SK-N-SH (cell line): ENCODE results near the gene DBNDD2. TPM values are rescaled to one million over a fixed set of nuclear protein-coding genes. Genes with fewer than 3 reads are reported as not detected.
A peak's percentile ranks its signal among the peaks of the same experiment; 100 is the strongest.

Experiments
- CTCF ChIA-PET: fragments of 300-600, 350-600 bp; formaldehyde crosslinking; extraction: SDS; loops from one replicate; lab custom pipeline; 2021; lab: Yijun Ruan, JAX
- POLR2A ChIA-PET: fragments of 350-600 bp; sonication (Branson Sonifier 250); formaldehyde crosslinking; extraction: SDS; loops from one replicate; lab custom pipeline; 2020; ENCODE audit warnings: antibody characterized with exemption, inconsistent platforms; lab: Yijun Ruan, JAX
- DNase-seq: peaks from one replicate; pipeline ENCODE4 v3.0.0; 2012
- H2AFZ ChIP-seq: fragments of 200-600 bp; sonication (generic); 2 replicates; pipeline ENCODE4 v1.8.1; 2016; ENCODE audit warnings: antibody characterized with exemption, mild to moderate bottlenecking, low read depth
- H3F3A ChIP-seq: fragments of 200-600 bp; sonication (generic); replicated peaks from 2 replicates; pipeline ENCODE3; 2016; ENCODE audit warnings: antibody characterized with exemption, mild to moderate bottlenecking; ENCODE audit not compliant: insufficient read depth
- H3K27ac ChIP-seq, 2 experiments: fragments of 200-500 bp in 1 of 2; fragments of 200-600 bp in 1 of 2; sonication (Bioruptor generic) in 1 of 2; sonication (generic), shearing (Covaris generic) in 1 of 2; 2 replicates each; pipeline versions ENCODE4 v1.5.1 to v1.6.1; 2014 to 2016; ENCODE audit warnings: low read depth in 2 of 2, inconsistent platforms in 1 of 2, low read length in 1 of 2, mild to moderate bottlenecking in 1 of 2, mixed read lengths in 1 of 2
- H3K27me3 ChIP-seq: fragments of 200-600 bp; sonication (generic), shearing (Covaris generic); 2 replicates; pipeline ENCODE4 v1.6.1; 2016; ENCODE audit warnings: mixed run types; ENCODE audit not compliant: insufficient read depth
- H3K36me3 ChIP-seq, 2 experiments: fragments of 200-500 bp in 1 of 2; fragments of 200-600 bp in 1 of 2; sonication (Bioruptor generic) in 1 of 2; sonication (generic) in 1 of 2; replicated peaks in 1 of 2; 2 replicates each; pipeline versions ENCODE3 to v1.5.1; 2014 to 2016; ENCODE audit warnings: low read length in 1 of 2, mild to moderate bottlenecking in 1 of 2; ENCODE audit not compliant: insufficient read depth in 2 of 2, control insufficient read depth in 1 of 2
- H3K4me1 ChIP-seq, 2 experiments: fragments of 200-500 bp in 1 of 2; fragments of 200-600 bp in 1 of 2; sonication (Bioruptor generic) in 1 of 2; sonication (generic), shearing (Covaris generic) in 1 of 2; 2 replicates each; pipeline versions ENCODE4 v1.5.1 to v1.6.1; 2014 to 2016; ENCODE audit warnings: low read depth in 1 of 2, low read length in 1 of 2, mixed run types in 1 of 2; ENCODE audit not compliant: insufficient read depth in 2 of 2, control insufficient read depth in 1 of 2
- H3K4me2 ChIP-seq: fragments of 200-600 bp; sonication (generic), shearing (Covaris generic); 2 replicates; pipeline ENCODE4 v1.6.1; 2017; ENCODE audit warnings: mixed run types
- H3K4me3 ChIP-seq, 2 experiments: fragments of 200-500 bp in 1 of 2; fragments of 200-600 bp in 1 of 2; sonication (Bioruptor generic) in 1 of 2; sonication (generic), shearing (Covaris generic) in 1 of 2; 2 replicates each; pipeline versions ENCODE4 v1.5.1 to v1.8.1; 2014 to 2016; ENCODE audit warnings: low read depth in 2 of 2, inconsistent platforms in 1 of 2, low read length in 1 of 2, mild to moderate bottlenecking in 1 of 2, mixed read lengths in 1 of 2, moderate library complexity in 1 of 2
- H3K79me2 ChIP-seq: fragments of 200-600 bp; sonication (generic); 2 replicates; pipeline ENCODE4 v1.8.1; 2017; ENCODE audit warnings: mild to moderate bottlenecking; ENCODE audit not compliant: insufficient read depth
- H3K9ac ChIP-seq: fragments of 200-600 bp; sonication (generic); 2 replicates; pipeline ENCODE4 v1.6.1; 2017; ENCODE audit warnings: mixed run types
- H3K9me2 ChIP-seq: fragments of 200-600 bp; sonication (generic); 2 replicates; pipeline ENCODE4 v1.6.1; 2017; ENCODE audit warnings: mixed run types
- H3K9me3 ChIP-seq: fragments of 200-600 bp; sonication (generic); 2 replicates; pipeline ENCODE4 v1.6.1; 2017; ENCODE audit warnings: mixed run types, mild to moderate bottlenecking, moderate library complexity
- H4K20me1 ChIP-seq: fragments of 200-600 bp; sonication (generic); 2 replicates; pipeline ENCODE4 v1.6.1; 2017; ENCODE audit warnings: mild to moderate bottlenecking, mixed run types; ENCODE audit not compliant: insufficient read depth
- CHD2 ChIP-seq: fragments of 150-350 bp; IDR thresholded peaks from 2 replicates; pipeline ENCODE4 v1.6.1; 2018; ENCODE audit warnings: low read length; ENCODE audit not compliant: partially characterized antibody
- EZH2phosphoT487 ChIP-seq: fragments of 200-600 bp; sonication (generic); IDR thresholded peaks from 2 replicates; pipeline ENCODE4 v1.6.1; 2017; ENCODE audit warnings: low read depth, mixed run types, mild to moderate bottlenecking, antibody characterized with exemption, moderate library complexity, borderline replicate concordance
- FOXM1 ChIP-seq: IDR thresholded peaks from 2 replicates; pipeline ENCODE4 v1.4.0; 2012; ENCODE audit warnings: low read depth, mild to moderate bottlenecking
- MAX ChIP-seq: IDR thresholded peaks from 2 replicates; pipeline ENCODE4 v1.4.0; 2012; ENCODE audit warnings: low read depth
- MXI1 ChIP-seq: IDR thresholded peaks from 2 replicates; pipeline ENCODE4 v1.6.1; 2012; ENCODE audit warnings: mild to moderate bottlenecking, low read depth, low read length, improper control_type of control experiment
- NRF1 ChIP-seq: IDR thresholded peaks from 2 replicates; pipeline ENCODE4 v1.6.1; 2012; ENCODE audit warnings: low read depth, mild to moderate bottlenecking, low read length
- PBX3 ChIP-seq: IDR thresholded peaks from 2 replicates; pipeline ENCODE4; 2012
- RFX5 ChIP-seq: IDR thresholded peaks from 2 replicates; pipeline ENCODE4 v1.6.1; 2012; ENCODE audit warnings: mild to moderate bottlenecking, improper control_type of control experiment, low read length
- SIN3A ChIP-seq: IDR thresholded peaks from 2 replicates; pipeline ENCODE4 v1.6.1; 2012; ENCODE audit warnings: low read depth, mild to moderate bottlenecking, low read length, moderate library complexity, borderline replicate concordance
- SMC3 ChIP-seq: IDR thresholded peaks from 2 replicates; pipeline ENCODE4 v1.6.1; 2012; ENCODE audit warnings: low read depth, low read length, improper control_type of control experiment
- TCF12 ChIP-seq: IDR thresholded peaks from 2 replicates; pipeline ENCODE4 v1.4.0; 2012
- TEAD4 ChIP-seq: IDR thresholded peaks from 2 replicates; pipeline ENCODE4 v1.4.0; 2012; ENCODE audit warnings: mild to moderate bottlenecking, borderline replicate concordance; ENCODE audit not compliant: insufficient read depth
- WGBS: methylation state at CpG from one replicate; pipeline ENCODE4 v1.1.6; 2017; ENCODE audit warnings: low lambda C conversion rate; 5-methylcytosine and 5-hydroxymethylcytosine counted together
- polyA plus RNA-seq, 3 experiments: library from polyadenylated mRNA; depleted of rRNA; stranded (reverse); fragments of >200 nt; gene quantifications; 2 replicates each; pipeline ENCODE4 v1.2.3, GENCODE V29; 2012

DBNDD2 gene
- polyA plus RNA-seq, 1 of the 3 experiments (the other 2 are of a cell fraction) = 22.4 TPM

- peak overlapping the region; percentile 25; the same call in 1 of the 2 replicates for H3K4me2 ChIP-seq
- H2AFZ ChIP-seq = no peak overlapping the region
- ChIA-PET CTCF (interaction anchor here (1.0 to 6.4 kb wide), 7 partner anchors 11 to 412 kb away, joined by 3 to 80 read pairs (median 6); partner anchors contain the start of gene SDC4), POLR2A (interaction anchor here (0.8 to 1.2 kb wide), 2 partner anchors 11 to 13 kb away, joined by 3 to 4 read pairs; no protein-coding TSS in a partner anchor)
- no peaks in the 10 kb centered on the region for H3K9me3 ChIP-seq
- no peaks in the 10 kb centered on the region for H3K27me3 ChIP-seq
- TF ChIP-seq TCF12 (no peak), RFX5 (no peak), TEAD4 (no peak), PBX3 (no peak), MXI1 (no peak), SMC3 (no peak)
- peak overlapping the region in 1 of 2 experiments; percentile 43; a peak in 2 of 4 replicates for H3K27ac ChIP-seq
- peaks cover 12% of the 10 kb centered on the region for H3K79me2 ChIP-seq
- H3F3A ChIP-seq = peaks cover 10% of the 10 kb centered on the region
- no peaks in the 10 kb centered on the region for H3K36me3 ChIP-seq
- H3K4me1 ChIP-seq = peaks cover 0 to 7% of the 10 kb centered on the region in 2 experiments; a peak in 2 of 4 replicates
- H3K9ac ChIP-seq = no peak overlapping the region
- H4K20me1 ChIP-seq = no peaks in the 10 kb centered on the region
- 87% methylated on average over 7 of the region's 9 CpGs for WGBS
- no peak overlapping the region for H3K4me3 ChIP-seq
- DNase-seq = no peak
- H3K9me2 ChIP-seq = no peaks in the 10 kb centered on the region
Observed at GRCh38 chr20:45359406-45360148, 48.5 kb upstream of the DBNDD2 start.

- Histone ChIP-seq H3K79me2 (peaks cover 27% of the 10 kb centered on the region), H3F3A (no peaks in the 10 kb centered on the region), H3K4me2 (no peak overlapping the region), H3K36me3 (peaks cover 12 to 17% of the 10 kb centered on the region in 2 experiments), H3K27ac (no peak overlapping the region), H3K9me2 (no peaks in the 10 kb centered on the region), H4K20me1 (no peaks in the 10 kb centered on the region), H3K4me3 (no peak overlapping the region), H2AFZ (no peak overlapping the region), H3K27me3 (no peaks in the 10 kb centered on the region), H3K9me3 (no peaks in the 10 kb centered on the region), H3K9ac (no peak overlapping the region), H3K4me1 (peaks cover 0 to 11% of the 10 kb centered on the region in 2 experiments; a peak in 2 of 4 replicates)
- ChIA-PET POLR2A (no interaction called here), CTCF (interaction anchor here (1.0 to 6.4 kb wide), 12 partner anchors 11 to 409 kb away, joined by 3 to 80 read pairs (median 20); partner anchors contain the start of genes SDC4 and WFDC2)
- TF ChIP-seq PBX3 = no peak
- TF ChIP-seq CHD2 = no peak
- TF ChIP-seq SIN3A = no peak
- TF ChIP-seq FOXM1 = no peak
- TF ChIP-seq RFX5 = no peak
- TF ChIP-seq EZH2phosphoT487 = no peak
- no peak for TF ChIP-seq MAX
- no peak for TF ChIP-seq NRF1
- WGBS = 81% methylated on average over 6 of the region's 6 CpGs
- DNase-seq = no peak
Observed at GRCh38 chr20:45361793-45362192, 46.3 kb upstream of the DBNDD2 start.
